T-helper 2 cell treated with Interferon-gamma antibody and Interleukin-4, amounts not matched to agents 5 μg/mL and 100 μg/mL, for 36 hours (primary cell): ENCODE measurements around the gene SEC14L1.
"Not testable (repeated sequence)": the region's sequence is repeated elsewhere in the genome, so short reads cannot be mapped to it uniquely, and the experiment has no call there.

ENCODE experiments used
- DNase-seq: peaks from one replicate; pipeline ENCODE4 v3.0.0; 2021; ENCODE audit warnings: low spot score
- H3K27ac Mint-ChIP-seq: one replicate; pipeline ENCODE4 v1.8.0; 2021; ENCODE audit warnings: mild to moderate bottlenecking, mixed read lengths
- H3K27me3 Mint-ChIP-seq: one replicate; pipeline ENCODE4 v1.8.0; 2021; ENCODE audit warnings: low read depth, mixed read lengths
- H3K36me3 Mint-ChIP-seq: one replicate; pipeline ENCODE4 v1.8.0; 2021; ENCODE audit warnings: low read depth, mixed read lengths
- H3K4me1 Mint-ChIP-seq: one replicate; pipeline ENCODE4 v1.8.0; 2021; ENCODE audit warnings: low read depth, mixed read lengths
- H3K4me3 Mint-ChIP-seq: one replicate; pipeline ENCODE4 v1.8.0; 2022; ENCODE audit warnings: mild to moderate bottlenecking, moderate library complexity, mixed read lengths
- H3K9me3 Mint-ChIP-seq: one replicate; pipeline ENCODE4 v1.8.0; 2021; ENCODE audit warnings: mixed read lengths

SEC14L1 gene

GRCh38 chr17:77237232-77238008 is 96.7 kb downstream of the SEC14L1 start:
- Mint-ChIP-seq H3K27ac (no peak overlapping the region), H3K27me3 (no peaks in the 10 kb centered on the region), H3K4me1 (peaks cover 21% of the 10 kb centered on the region), H3K36me3 (no peaks in the 10 kb centered on the region), H3K9me3 (no peaks in the 10 kb centered on the region), H3K4me3 (no peak overlapping the region)
- no peak for DNase-seq

GRCh38 chr17:77240976-77241375 is 100.2 kb downstream of the SEC14L1 start:
- H3K27ac Mint-ChIP-seq, result no peak overlapping the region
- no peak overlapping the region for H3K4me3 Mint-ChIP-seq
- peaks cover 15% of the 10 kb centered on the region for H3K4me1 Mint-ChIP-seq
- H3K9me3 Mint-ChIP-seq, result no peaks in the 10 kb centered on the region
- peaks cover 2% of the 10 kb centered on the region for H3K27me3 Mint-ChIP-seq
- no peak for DNase-seq
- no peaks in the 10 kb centered on the region for H3K36me3 Mint-ChIP-seq

DNA sequence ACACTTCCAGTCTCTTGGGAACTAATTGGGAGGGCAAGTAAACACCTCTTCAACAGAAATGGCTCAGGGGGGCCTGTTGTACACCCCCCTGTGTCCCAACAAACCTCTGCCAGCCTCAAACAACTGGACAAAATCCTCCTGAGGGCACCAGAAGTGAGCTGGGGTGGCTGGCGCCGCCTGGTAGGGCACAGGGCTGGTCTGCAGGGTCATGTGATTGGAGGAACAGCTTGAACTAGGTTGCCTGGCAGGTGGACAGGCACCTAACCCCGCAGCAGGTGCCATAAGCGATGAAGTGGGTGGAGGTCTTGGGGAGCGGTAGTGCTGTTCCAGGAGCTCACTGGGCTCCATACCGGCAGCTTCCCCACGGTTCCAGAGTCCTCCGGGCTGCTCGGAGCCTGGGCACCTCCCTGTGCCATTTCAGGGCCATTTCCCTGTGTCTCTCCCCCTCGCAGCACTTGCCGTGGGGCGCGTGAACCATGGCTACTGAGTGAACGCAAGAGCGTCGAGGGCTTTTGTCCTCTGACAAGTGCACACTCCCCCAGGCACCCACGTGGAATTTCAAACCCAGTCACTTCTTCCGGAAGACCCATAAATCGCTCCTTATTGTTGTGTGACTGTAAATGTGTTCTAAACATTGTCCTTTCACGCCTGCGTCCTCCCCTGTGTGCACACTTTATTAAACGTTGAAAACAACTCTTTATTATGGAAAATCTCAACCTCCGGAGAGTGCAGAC is 101.5 kb downstream of the SEC14L1 start:
- no peak overlapping the region for H3K4me3 Mint-ChIP-seq
- H3K27me3 Mint-ChIP-seq, result peaks cover 2% of the 10 kb centered on the region
- H3K9me3 Mint-ChIP-seq, result no peaks in the 10 kb centered on the region
- no peaks in the 10 kb centered on the region for H3K36me3 Mint-ChIP-seq
- peaks cover 15% of the 10 kb centered on the region for H3K4me1 Mint-ChIP-seq
- no peak for DNase-seq
- H3K27ac Mint-ChIP-seq, result no peak overlapping the region

- no peak for DNase-seq
- H3K4me1 Mint-ChIP-seq, result peaks cover 17% of the 10 kb centered on the region
- H3K4me3 Mint-ChIP-seq, result no peak overlapping the region
- no peaks in the 10 kb centered on the region for H3K36me3 Mint-ChIP-seq
- peaks cover 15% of the 10 kb centered on the region for H3K27me3 Mint-ChIP-seq
- H3K9me3 Mint-ChIP-seq, result no peaks in the 10 kb centered on the region
- H3K27ac Mint-ChIP-seq, result peak overlapping the region; percentile 31
Observed at GRCh38 chr17:77245162-77245926, 104.6 kb downstream of the SEC14L1 start.

GRCh38 chr17:77246110-77247047 is 105.6 kb downstream of the SEC14L1 start:
- H3K27ac Mint-ChIP-seq, result no peak overlapping the region
- no peaks in the 10 kb centered on the region for H3K36me3 Mint-ChIP-seq
- peaks cover 17% of the 10 kb centered on the region for H3K4me1 Mint-ChIP-seq
- no peaks in the 10 kb centered on the region for H3K9me3 Mint-ChIP-seq
- DNase-seq, result no peak
- H3K4me3 Mint-ChIP-seq, result peak overlapping the region; percentile 51
- H3K27me3 Mint-ChIP-seq, result peaks cover 15% of the 10 kb centered on the region

GRCh38 chr17:77247048-77247541 is 106.3 kb downstream of the SEC14L1 start:
- DNase-seq, result peak; percentile 82
- Mint-ChIP-seq H3K36me3 (no peaks in the 10 kb centered on the region), H3K4me1 (peaks cover 17% of the 10 kb centered on the region), H3K27me3 (peaks cover 15% of the 10 kb centered on the region), H3K9me3 (no peaks in the 10 kb centered on the region), H3K27ac (no peak overlapping the region), H3K4me3 (peak overlapping the region; percentile 63)

GRCh38 chr17:77247609-77248008 is 106.8 kb downstream of the SEC14L1 start:
- DNase-seq, result no peak
- H3K27ac Mint-ChIP-seq, result no peak overlapping the region
- H3K4me1 Mint-ChIP-seq, result peaks cover 17% of the 10 kb centered on the region
- peaks cover 15% of the 10 kb centered on the region for H3K27me3 Mint-ChIP-seq
- H3K9me3 Mint-ChIP-seq, result no peaks in the 10 kb centered on the region
- H3K4me3 Mint-ChIP-seq, result peak overlapping the region; percentile 63
- no peaks in the 10 kb centered on the region for H3K36me3 Mint-ChIP-seq

GRCh38 chr17:77248216-77249114 is 107.7 kb downstream of the SEC14L1 start:
- Mint-ChIP-seq H3K27ac (no peak overlapping the region), H3K27me3 (peaks cover 15% of the 10 kb centered on the region), H3K9me3 (no peaks in the 10 kb centered on the region), H3K4me3 (peak overlapping the region; percentile 37), H3K36me3 (no peaks in the 10 kb centered on the region), H3K4me1 (peaks cover 17% of the 10 kb centered on the region)
- no peak for DNase-seq

DNA sequence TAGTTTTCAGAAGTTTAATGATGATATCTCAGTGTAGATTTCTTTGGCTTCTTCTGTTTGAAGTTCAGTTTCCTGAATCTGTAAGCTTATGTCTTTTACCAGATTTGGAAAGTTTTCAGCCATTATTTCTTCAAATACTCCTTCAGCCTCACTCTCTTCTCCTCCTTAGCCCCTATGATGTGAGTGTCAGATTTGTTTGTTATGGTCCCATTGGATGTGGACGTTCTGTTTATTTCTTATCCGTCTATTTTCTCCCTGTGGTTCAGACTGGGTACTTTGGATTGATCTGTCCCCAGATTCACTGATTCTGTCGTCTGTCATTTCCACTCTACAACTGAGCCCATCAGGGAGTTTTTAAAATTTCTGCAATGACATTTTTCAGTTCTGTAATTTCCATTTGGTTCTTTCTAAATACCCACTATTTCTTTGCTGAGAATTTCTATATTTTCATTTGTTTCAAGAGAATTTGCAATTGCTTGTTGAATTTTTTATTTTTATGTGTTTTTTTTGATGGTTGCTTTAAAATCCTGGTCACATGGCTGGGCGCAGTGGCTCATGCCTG is 110.9 kb downstream of the SEC14L1 start:
- Mint-ChIP-seq H3K9me3 (no peaks in the 10 kb centered on the region), H3K27ac (no peak overlapping the region), H3K36me3 (no peaks in the 10 kb centered on the region), H3K4me1 (peaks cover 2% of the 10 kb centered on the region), H3K4me3 (no peak overlapping the region), H3K27me3 (peaks cover 13% of the 10 kb centered on the region)
- DNase-seq, result no peak

GRCh38 chr17:77252306-77252705 is 111.5 kb downstream of the SEC14L1 start:
- not testable (repeated sequence) for H3K27ac Mint-ChIP-seq, DNase-seq, H3K36me3 Mint-ChIP-seq, H3K4me1 Mint-ChIP-seq, H3K4me3 Mint-ChIP-seq, H3K9me3 Mint-ChIP-seq
- H3K27me3 Mint-ChIP-seq, result peaks cover 13% of the 10 kb centered on the region

DNA sequence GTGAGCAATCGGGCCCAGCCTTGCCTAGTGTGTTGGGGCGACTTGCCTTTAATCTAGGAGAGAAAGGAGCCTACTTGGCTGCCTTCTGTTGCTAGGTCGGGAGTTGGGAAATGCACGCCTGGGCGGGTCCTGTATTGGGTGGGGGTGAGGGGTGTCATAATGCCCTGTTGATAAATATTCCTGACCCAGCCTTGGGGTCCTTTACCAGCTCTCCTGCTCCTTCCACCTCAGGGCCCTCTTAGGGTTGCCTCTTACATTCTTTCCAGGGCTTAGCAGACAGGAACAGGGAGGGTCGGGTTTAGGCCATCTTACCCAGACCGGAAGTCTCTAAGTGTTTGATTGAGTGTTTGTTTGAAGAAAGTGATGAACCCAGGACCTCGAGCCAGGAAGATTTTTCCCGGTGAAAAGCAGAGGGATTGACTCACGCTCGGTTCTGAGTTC is 112.9 kb downstream of the SEC14L1 start:
- H3K27me3 Mint-ChIP-seq, result peaks cover 8% of the 10 kb centered on the region

More for the DNA sequence above, 112.9 kb downstream of the SEC14L1 start:
- Mint-ChIP-seq H3K4me1 (no peaks in the 10 kb centered on the region), H3K36me3 (no peaks in the 10 kb centered on the region), H3K9me3 (no peaks in the 10 kb centered on the region), H3K4me3 (no peak overlapping the region), H3K27ac (no peak overlapping the region)
- no peak for DNase-seq
